ENCODE results near the gene NEFH.

GRCh38 chr22:29523761-29524160 is 43.7 kb downstream of the NEFH start:
- TF ChIP-seq CTCF (IDR thresholded peaks at IDR 0.05) (no peak), POLR2A (IDR thresholded peaks at IDR 0.05) (no peak)

Data from lower leg skin (tissue), 3 donors.